ENCODE data around the gene ATXN1. TPM values are rescaled to one million over a fixed set of nuclear protein-coding genes. Genes with fewer than 3 reads are reported as not detected.

ATXN1 gene
- polyA plus RNA-seq, 1 donor (not counting 4 experiments of a cell fraction or from before 2014, with no cell fraction given) = 9.7 TPM

DNA sequence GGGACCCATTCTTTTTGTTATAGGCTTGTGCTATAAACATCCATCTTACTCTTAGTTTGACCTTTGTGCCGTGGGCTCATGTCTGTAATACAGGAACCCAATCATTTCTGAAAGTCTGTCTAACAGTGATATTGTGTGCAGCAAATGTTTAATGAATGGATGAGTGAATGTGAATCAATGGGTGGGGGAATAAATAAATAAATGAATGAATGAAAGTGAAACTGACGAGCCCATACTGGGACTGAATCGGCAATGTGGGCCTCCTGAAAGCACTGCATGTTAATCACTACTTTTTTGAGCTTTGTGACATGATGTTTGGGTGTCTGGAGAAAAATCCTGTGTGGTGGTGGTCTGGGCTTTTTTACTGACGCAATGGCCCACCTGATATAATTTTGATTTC, 347.9 kb downstream of the ATXN1 start:
- Histone ChIP-seq H3K4me3 (ENCODE audit: control insufficient read depth in 2 of 3, extremely low read depth in 1 of 3, insufficient read depth in 2 of 3, low read depth in 1 of 3, low read length in 3 of 3) (no peak overlapping the region), H4K20me1 (ENCODE audit: control insufficient read depth, extremely low read depth, insufficient read depth, low read length) (no peaks in the 10 kb centered on the region), H3K36me3 (ENCODE audit: control insufficient read depth in 2 of 2, extremely low read depth in 1 of 2, insufficient read depth in 2 of 2, low read length in 2 of 2) (no peaks in the 10 kb centered on the region), H3K27me3 (ENCODE audit: control insufficient read depth, extremely low read depth, insufficient read depth, low read length) (no peaks in the 10 kb centered on the region), H3K9me1 (ENCODE audit: control insufficient read depth, extremely low read depth, insufficient read depth, low read length) (no peaks in the 10 kb centered on the region), H3K27ac (ENCODE audit: control insufficient read depth, insufficient read depth, low read length) (no peak overlapping the region), H3K9ac (ENCODE audit: control insufficient read depth, extremely low read depth, insufficient read depth, low read length) (no peak overlapping the region), H3K4me2 (ENCODE audit: control insufficient read depth, extremely low read depth, insufficient read depth, low read depth, low read length) (peak overlapping the region; percentile 11), H3K9me3 (ENCODE audit: control insufficient read depth, low read depth, low read length) (no peaks in the 10 kb centered on the region), H3K4me1 (ENCODE audit: control insufficient read depth, extremely low read depth, insufficient read depth, low read length) (peaks cover 21% of the 10 kb centered on the region), H2AFZ (ENCODE audit: control insufficient read depth, low read length) (no peak overlapping the region), H3K79me2 (ENCODE audit: control insufficient read depth, insufficient read depth, low read length) (no peaks in the 10 kb centered on the region)
- FAIRE-seq (no peak), DNase-seq (ENCODE audit: low read depth, low spot score) (no peak)
- TF ChIP-seq, protein P1, sequence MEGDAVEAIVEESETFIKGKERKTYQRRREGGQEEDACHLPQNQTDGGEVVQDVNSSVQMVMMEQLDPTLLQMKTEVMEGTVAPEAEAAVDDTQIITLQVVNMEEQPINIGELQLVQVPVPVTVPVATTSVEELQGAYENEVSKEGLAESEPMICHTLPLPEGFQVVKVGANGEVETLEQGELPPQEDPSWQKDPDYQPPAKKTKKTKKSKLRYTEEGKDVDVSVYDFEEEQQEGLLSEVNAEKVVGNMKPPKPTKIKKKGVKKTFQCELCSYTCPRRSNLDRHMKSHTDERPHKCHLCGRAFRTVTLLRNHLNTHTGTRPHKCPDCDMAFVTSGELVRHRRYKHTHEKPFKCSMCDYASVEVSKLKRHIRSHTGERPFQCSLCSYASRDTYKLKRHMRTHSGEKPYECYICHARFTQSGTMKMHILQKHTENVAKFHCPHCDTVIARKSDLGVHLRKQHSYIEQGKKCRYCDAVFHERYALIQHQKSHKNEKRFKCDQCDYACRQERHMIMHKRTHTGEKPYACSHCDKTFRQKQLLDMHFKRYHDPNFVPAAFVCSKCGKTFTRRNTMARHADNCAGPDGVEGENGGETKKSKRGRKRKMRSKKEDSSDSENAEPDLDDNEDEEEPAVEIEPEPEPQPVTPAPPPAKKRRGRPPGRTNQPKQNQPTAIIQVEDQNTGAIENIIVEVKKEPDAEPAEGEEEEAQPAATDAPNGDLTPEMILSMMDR (optimal IDR thresholded peaks at IDR 0.05 in 1 of 3, IDR thresholded peaks at IDR 0.05 in 1 of 3, conservative IDR thresholded peaks at IDR 0.05 in 1 of 3; ENCODE audit: extremely low read depth in 1 of 3, insufficient read depth in 2 of 3, low read length in 3 of 3) = no peak
- no peak for TF ChIP-seq EZH2 (IDR thresholded peaks at IDR 0.05; ENCODE audit: low read length)
- dilution Hi-C loops (cut with MboI; ENCODE audit: extremely low pct_ligation_motif_present, low sequenced_read_pairs) = no loop called here

DNA sequence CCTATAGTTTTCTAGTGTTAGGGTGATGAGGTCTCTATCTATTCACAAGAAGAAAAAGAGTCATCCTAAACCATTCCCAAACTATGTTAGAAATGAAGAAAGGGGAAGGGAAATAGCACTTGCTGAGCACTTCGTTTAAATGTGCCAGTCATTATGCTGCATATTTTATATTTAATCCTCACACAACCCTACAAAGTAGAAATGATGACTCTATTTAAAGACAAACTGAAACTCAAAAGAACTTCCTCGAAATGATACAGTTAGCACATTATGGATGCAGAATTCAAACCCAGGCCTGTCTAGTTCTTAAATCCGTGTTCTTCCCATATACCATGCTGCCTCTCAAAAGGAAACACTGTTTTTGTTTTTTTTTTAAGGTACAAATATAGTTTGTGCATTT, 348.3 kb downstream of the ATXN1 start:
- H3K4me3 ChIP-seq (ENCODE audit: control insufficient read depth in 2 of 3, extremely low read depth in 1 of 3, insufficient read depth in 2 of 3, low read depth in 1 of 3, low read length in 3 of 3) = no peak overlapping the region
- no peak overlapping the region for H3K9ac ChIP-seq (ENCODE audit: control insufficient read depth, extremely low read depth, insufficient read depth, low read length)
- peaks cover 21% of the 10 kb centered on the region for H3K4me1 ChIP-seq (ENCODE audit: control insufficient read depth, extremely low read depth, insufficient read depth, low read length)
- TF ChIP-seq, protein P1 (optimal IDR thresholded peaks at IDR 0.05 in 1 of 3, IDR thresholded peaks at IDR 0.05 in 1 of 3, conservative IDR thresholded peaks at IDR 0.05 in 1 of 3; ENCODE audit: extremely low read depth in 1 of 3, insufficient read depth in 2 of 3, low read length in 3 of 3) = no peak
- no peak for TF ChIP-seq EZH2 (IDR thresholded peaks at IDR 0.05; ENCODE audit: low read length)
- no peaks in the 10 kb centered on the region for H4K20me1 ChIP-seq (ENCODE audit: control insufficient read depth, extremely low read depth, insufficient read depth, low read length)
- DNase-seq (ENCODE audit: low read depth, low spot score) = no peak
- FAIRE-seq = no peak
- H3K27ac ChIP-seq (ENCODE audit: control insufficient read depth, insufficient read depth, low read length) = no peak overlapping the region
- H2AFZ ChIP-seq (ENCODE audit: control insufficient read depth, low read length) = no peak overlapping the region
- H3K9me1 ChIP-seq (ENCODE audit: control insufficient read depth, extremely low read depth, insufficient read depth, low read length) = no peaks in the 10 kb centered on the region
- no peaks in the 10 kb centered on the region for H3K27me3 ChIP-seq (ENCODE audit: control insufficient read depth, extremely low read depth, insufficient read depth, low read length)
- H3K79me2 ChIP-seq (ENCODE audit: control insufficient read depth, insufficient read depth, low read length) = no peaks in the 10 kb centered on the region
- no peaks in the 10 kb centered on the region for H3K9me3 ChIP-seq (ENCODE audit: control insufficient read depth, low read depth, low read length)
- dilution Hi-C loops (cut with MboI; ENCODE audit: extremely low pct_ligation_motif_present, low sequenced_read_pairs) = no loop called here
- H3K4me2 ChIP-seq (ENCODE audit: control insufficient read depth, extremely low read depth, insufficient read depth, low read depth, low read length) = peak overlapping the region; percentile 11
- peaks cover 0 to under 1% of the 10 kb centered on the region in 2 experiments for H3K36me3 ChIP-seq (ENCODE audit: control insufficient read depth in 2 of 2, extremely low read depth in 1 of 2, insufficient read depth in 2 of 2, low read length in 2 of 2)

Measured in keratinocyte (primary cell).